ENCODE data around the gene DHRSX. TPM values are rescaled to one million over a fixed set of nuclear protein-coding genes. Genes with fewer than 3 reads are reported as not detected.
"Not testable (repeated sequence)": the region's sequence is repeated elsewhere in the genome, so short reads cannot be mapped to it uniquely, and the experiment has no call there.

DHRSX gene
- total and polyA plus RNA-seq, 2 donors from 2014 or later: 26.4 to 30.0 TPM

GRCh38 chrX:2521092-2521926, 20.5 kb upstream of the DHRSX start:
- FAIRE-seq (no peak), DNase-seq (no peak)
- H3K9me3 ChIP-seq (ENCODE audit: control insufficient read depth in 2 of 3, insufficient read depth in 1 of 3, low read length in 3 of 3): no peaks in the 10 kb centered on the region
- H3K4me1 ChIP-seq (ENCODE audit: control insufficient read depth in 2 of 3, insufficient read depth in 2 of 3, low read depth in 1 of 3, low read length in 3 of 3): no peaks in the 10 kb centered on the region
- intact Hi-C loops (cut with DNase I): no loop called here
- no peaks in the 10 kb centered on the region for H3K27me3 ChIP-seq (ENCODE audit: control insufficient read depth, insufficient read depth, low read length)
- no peak overlapping the region for H3K9ac ChIP-seq (ENCODE audit: low read length in 3 of 3)
- TF ChIP-seq, protein P1, sequence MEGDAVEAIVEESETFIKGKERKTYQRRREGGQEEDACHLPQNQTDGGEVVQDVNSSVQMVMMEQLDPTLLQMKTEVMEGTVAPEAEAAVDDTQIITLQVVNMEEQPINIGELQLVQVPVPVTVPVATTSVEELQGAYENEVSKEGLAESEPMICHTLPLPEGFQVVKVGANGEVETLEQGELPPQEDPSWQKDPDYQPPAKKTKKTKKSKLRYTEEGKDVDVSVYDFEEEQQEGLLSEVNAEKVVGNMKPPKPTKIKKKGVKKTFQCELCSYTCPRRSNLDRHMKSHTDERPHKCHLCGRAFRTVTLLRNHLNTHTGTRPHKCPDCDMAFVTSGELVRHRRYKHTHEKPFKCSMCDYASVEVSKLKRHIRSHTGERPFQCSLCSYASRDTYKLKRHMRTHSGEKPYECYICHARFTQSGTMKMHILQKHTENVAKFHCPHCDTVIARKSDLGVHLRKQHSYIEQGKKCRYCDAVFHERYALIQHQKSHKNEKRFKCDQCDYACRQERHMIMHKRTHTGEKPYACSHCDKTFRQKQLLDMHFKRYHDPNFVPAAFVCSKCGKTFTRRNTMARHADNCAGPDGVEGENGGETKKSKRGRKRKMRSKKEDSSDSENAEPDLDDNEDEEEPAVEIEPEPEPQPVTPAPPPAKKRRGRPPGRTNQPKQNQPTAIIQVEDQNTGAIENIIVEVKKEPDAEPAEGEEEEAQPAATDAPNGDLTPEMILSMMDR (IDR thresholded peaks at IDR 0.05; ENCODE audit: borderline replicate concordance, extremely low read depth, insufficient read depth): no peak
- H3K4me3 ChIP-seq (ENCODE audit: low read length in 3 of 3): no peak overlapping the region
- peaks cover 0 to 2% (median 0%) of the 10 kb centered on the region in 3 donors for H3K36me3 ChIP-seq (ENCODE audit: control insufficient read depth in 2 of 3, insufficient read depth in 3 of 3, low read length in 3 of 3)
- no peak overlapping the region for H3K27ac ChIP-seq (ENCODE audit: low read depth in 2 of 2, low read length in 2 of 2)

DNA sequence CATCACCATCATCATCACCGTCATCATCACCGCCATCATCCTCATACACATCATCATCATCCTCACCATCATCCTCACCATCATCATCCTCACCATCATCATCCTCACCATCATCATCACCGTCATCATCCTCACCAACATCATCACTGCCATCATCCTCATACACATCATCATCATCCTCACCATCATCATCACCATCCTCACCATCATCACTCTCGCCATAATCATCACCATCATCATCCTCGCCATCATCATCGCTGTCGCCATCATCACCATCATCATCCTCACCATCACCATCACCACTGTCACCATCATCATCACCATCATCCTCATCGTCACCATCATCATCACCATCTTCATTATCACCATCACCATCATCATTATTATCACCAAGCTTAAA, 19.8 kb upstream of the DHRSX start:
- intact Hi-C loops (cut with DNase I): no loop called here
- Histone ChIP-seq H3K27me3 (ENCODE audit: control insufficient read depth, insufficient read depth, low read length) (no peaks in the 10 kb centered on the region), H3K4me3 (ENCODE audit: low read length in 3 of 3) (no peak overlapping the region), H3K9me3 (ENCODE audit: control insufficient read depth in 2 of 3, insufficient read depth in 1 of 3, low read length in 3 of 3) (no peaks in the 10 kb centered on the region), H3K27ac (ENCODE audit: low read depth in 2 of 2, low read length in 2 of 2) (no peak overlapping the region), H3K4me1 (ENCODE audit: control insufficient read depth in 2 of 3, insufficient read depth in 2 of 3, low read depth in 1 of 3, low read length in 3 of 3) (no peaks in the 10 kb centered on the region), H3K9ac (ENCODE audit: low read length in 3 of 3) (no peak overlapping the region), H3K36me3 (ENCODE audit: control insufficient read depth in 2 of 3, insufficient read depth in 3 of 3, low read length in 3 of 3) (peaks cover 0 to 2% (median 0%) of the 10 kb centered on the region in 3 donors)
- DNase-seq: no peak
- no peak for FAIRE-seq
- TF ChIP-seq, protein P1 (IDR thresholded peaks at IDR 0.05; ENCODE audit: borderline replicate concordance, extremely low read depth, insufficient read depth): no peak

DNA sequence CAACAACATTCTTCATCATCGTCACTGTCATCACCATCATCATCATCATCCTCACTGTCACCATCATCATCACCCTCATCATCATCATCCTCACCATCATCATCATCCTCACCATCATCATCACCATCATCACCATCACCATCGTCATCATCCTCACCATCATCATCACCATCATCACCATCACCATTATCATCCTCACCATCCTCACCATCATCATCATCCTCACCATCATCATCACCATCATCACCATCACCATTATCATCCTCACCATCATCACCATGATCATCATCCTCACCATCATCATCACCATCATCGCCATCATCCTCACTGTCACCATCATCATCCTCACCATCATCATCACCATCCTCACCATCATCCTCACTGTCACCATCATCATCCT, 18.9 kb upstream of the DHRSX start:
- H3K9me3 ChIP-seq (ENCODE audit: control insufficient read depth in 2 of 3, insufficient read depth in 1 of 3, low read length in 3 of 3); H3K4me3 ChIP-seq (ENCODE audit: low read length in 3 of 3); H3K27me3 ChIP-seq (ENCODE audit: control insufficient read depth, insufficient read depth, low read length); DNase-seq; H3K36me3 ChIP-seq (ENCODE audit: control insufficient read depth in 2 of 3, insufficient read depth in 3 of 3, low read length in 3 of 3); H3K9ac ChIP-seq (ENCODE audit: low read length in 3 of 3); H3K27ac ChIP-seq (ENCODE audit: low read depth in 2 of 2, low read length in 2 of 2); H3K4me1 ChIP-seq (ENCODE audit: control insufficient read depth in 2 of 3, insufficient read depth in 2 of 3, low read depth in 1 of 3, low read length in 3 of 3); FAIRE-seq; intact Hi-C loops (cut with DNase I): not testable (repeated sequence)

- peaks cover 0 to 6% (median 0%) of the 10 kb centered on the region in 3 donors for H3K4me1 ChIP-seq (ENCODE audit: control insufficient read depth in 2 of 3, insufficient read depth in 2 of 3, low read depth in 1 of 3, low read length in 3 of 3)
- TF ChIP-seq, protein P1 (IDR thresholded peaks at IDR 0.05; ENCODE audit: borderline replicate concordance, extremely low read depth, insufficient read depth): no peak
- DNase-seq (no peak), FAIRE-seq (no peak)
- H3K27ac ChIP-seq (ENCODE audit: low read depth in 2 of 2, low read length in 2 of 2): no peak overlapping the region
- H3K36me3 ChIP-seq (ENCODE audit: control insufficient read depth in 2 of 3, insufficient read depth in 3 of 3, low read length in 3 of 3): peaks cover 0 to 2% (median 0%) of the 10 kb centered on the region in 3 donors
- H3K9ac ChIP-seq (ENCODE audit: low read length in 3 of 3): no peak overlapping the region
- no peaks in the 10 kb centered on the region for H3K9me3 ChIP-seq (ENCODE audit: control insufficient read depth in 2 of 3, insufficient read depth in 1 of 3, low read length in 3 of 3)
- intact Hi-C loops (cut with DNase I): no loop called here
- H3K27me3 ChIP-seq (ENCODE audit: control insufficient read depth, insufficient read depth, low read length): no peaks in the 10 kb centered on the region
- H3K4me3 ChIP-seq (ENCODE audit: low read length in 3 of 3): no peak overlapping the region
Measured at GRCh38 chrX:2517055-2517454, 16.3 kb upstream of the DHRSX start.
